VCaP (cell line): ENCODE measurements around the gene SULF2.

Experiments
- H3K27ac ChIP-seq: fragments of 450-650 bp; 2 replicates; pipeline ENCODE4 v1.5.1; 2017
- CTCF ChIP-seq: fragments of 450-650 bp; conservative IDR thresholded peaks from 2 replicates; pipeline ENCODE4 v1.5.1; 2017; ENCODE audit warnings: mild to moderate bottlenecking, moderate library complexity

SULF2 gene

GRCh38 chr20:47741669-47742608 is 43.3 kb downstream of the SULF2 start:
- H3K27ac ChIP-seq: no peak overlapping the region
- no peak for TF ChIP-seq CTCF

GRCh38 chr20:47740862-47741184 is 44.5 kb downstream of the SULF2 start:
- TF ChIP-seq CTCF: no peak

GRCh38 chr20:47740121-47740861 is 45.0 kb downstream of the SULF2 start:
- TF ChIP-seq CTCF: no peak
- no peak overlapping the region for H3K27ac ChIP-seq

More at GRCh38 chr20:47740862-47741184, 44.5 kb downstream of the SULF2 start:
- no peak overlapping the region for H3K27ac ChIP-seq

- H3K27ac ChIP-seq: no peak overlapping the region
- no peak for TF ChIP-seq CTCF
These were observed 47.4 kb downstream of the SULF2 start for GRCh38 chr20:47737923-47738322.

GRCh38 chr20:47736570-47737152 is 48.6 kb downstream of the SULF2 start:
- no peak overlapping the region for H3K27ac ChIP-seq
- no peak for TF ChIP-seq CTCF

GRCh38 chr20:47735412-47736400 is 49.6 kb downstream of the SULF2 start:
- no peak overlapping the region for H3K27ac ChIP-seq
- no peak for TF ChIP-seq CTCF
